ENCODE results near the gene DDIT3.

DNA sequence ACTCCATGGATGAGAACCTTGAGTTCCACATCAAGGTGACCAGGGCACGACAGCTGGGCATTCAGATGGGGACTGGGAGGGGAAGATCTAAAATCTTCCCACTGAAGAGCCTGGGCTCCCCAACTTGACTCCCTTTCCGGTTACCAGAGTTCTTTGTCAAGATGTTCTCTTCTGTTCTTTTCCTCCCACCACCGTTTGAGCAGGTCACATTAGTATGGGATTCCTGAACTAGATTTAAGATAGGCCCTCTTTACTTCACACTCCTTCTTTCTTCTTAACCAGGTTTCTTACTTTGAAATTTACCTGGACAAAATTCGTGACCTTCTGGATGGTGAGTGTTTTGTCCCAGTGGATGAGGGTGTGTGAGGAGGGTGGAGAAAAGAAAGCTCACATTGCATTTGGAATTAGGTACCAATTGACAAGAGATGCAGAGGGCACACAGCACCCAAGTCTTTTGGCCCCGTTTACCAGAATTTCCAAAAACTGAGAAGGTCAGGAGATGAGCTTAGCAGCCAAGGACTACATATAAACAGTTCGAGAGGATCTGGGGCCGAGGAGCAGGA is 43.9 kb upstream of the DDIT3 start:
- TF ChIP-seq, protein P1, sequence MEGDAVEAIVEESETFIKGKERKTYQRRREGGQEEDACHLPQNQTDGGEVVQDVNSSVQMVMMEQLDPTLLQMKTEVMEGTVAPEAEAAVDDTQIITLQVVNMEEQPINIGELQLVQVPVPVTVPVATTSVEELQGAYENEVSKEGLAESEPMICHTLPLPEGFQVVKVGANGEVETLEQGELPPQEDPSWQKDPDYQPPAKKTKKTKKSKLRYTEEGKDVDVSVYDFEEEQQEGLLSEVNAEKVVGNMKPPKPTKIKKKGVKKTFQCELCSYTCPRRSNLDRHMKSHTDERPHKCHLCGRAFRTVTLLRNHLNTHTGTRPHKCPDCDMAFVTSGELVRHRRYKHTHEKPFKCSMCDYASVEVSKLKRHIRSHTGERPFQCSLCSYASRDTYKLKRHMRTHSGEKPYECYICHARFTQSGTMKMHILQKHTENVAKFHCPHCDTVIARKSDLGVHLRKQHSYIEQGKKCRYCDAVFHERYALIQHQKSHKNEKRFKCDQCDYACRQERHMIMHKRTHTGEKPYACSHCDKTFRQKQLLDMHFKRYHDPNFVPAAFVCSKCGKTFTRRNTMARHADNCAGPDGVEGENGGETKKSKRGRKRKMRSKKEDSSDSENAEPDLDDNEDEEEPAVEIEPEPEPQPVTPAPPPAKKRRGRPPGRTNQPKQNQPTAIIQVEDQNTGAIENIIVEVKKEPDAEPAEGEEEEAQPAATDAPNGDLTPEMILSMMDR (conservative IDR thresholded peaks at IDR 0.05; ENCODE audit: low read depth, low read length) = no peak
- no peak for TF ChIP-seq EZH2 (IDR thresholded peaks at IDR 0.05; ENCODE audit: borderline replicate concordance, low read depth, low read length, poor library complexity, severe bottlenecking)
